Heart left ventricle (tissue), 16 donors: ENCODE measurements around the gene FAM199X. TPM values are rescaled to one million over a fixed set of nuclear protein-coding genes. Genes with fewer than 3 reads are reported as not detected.

Experiments used
- ATAC-seq, 4 donors: fragments of 200-7000 bp; cut with Tn5 transposase; one replicate each; pipeline ENCODE4 v1.9.1; 2020 to 2022; ENCODE audit warnings: moderate library complexity in 4 of 4, mild to moderate bottlenecking in 3 of 4, moderate number of reproducible peaks in 1 of 4
- DNase-seq, 5 donors: peaks; one replicate each; pipeline ENCODE4 v3.0.0-alpha.2; 2020
- H3K27ac ChIP-seq, 12 donors: fragments of 200-600 bp; sonication (generic) in 4 of 12; one replicate each; pipeline versions ENCODE4 v1.5.0 to v1.8.0; 2016 to 2022; ENCODE audit warnings: mild to moderate bottlenecking in 2 of 12
- H3K27me3 ChIP-seq, 9 donors: fragments of 200-600 bp; sonication (generic) in 2 of 9; one replicate each; pipeline versions ENCODE4 v1.5.1 to v1.8.0; 2016 to 2022; ENCODE audit warnings: mild to moderate bottlenecking in 3 of 9
- H3K36me3 ChIP-seq, 9 donors: fragments of 200-600 bp; sonication (generic) in 2 of 9; one replicate each; pipeline versions ENCODE4 v1.5.0 to v1.8.0; 2018 to 2022; ENCODE audit warnings: mild to moderate bottlenecking in 2 of 9
- H3K4me1 ChIP-seq, 12 donors: fragments of 200-600 bp; sonication (generic) in 4 of 12; one replicate each; pipeline versions ENCODE4 v1.5.0 to v1.8.0; 2016 to 2022; ENCODE audit warnings: mild to moderate bottlenecking in 3 of 12
- H3K4me3 ChIP-seq, 12 donors: fragments of 200-600 bp; sonication (generic) in 4 of 12; one replicate each; pipeline versions ENCODE4 v1.5.0 to v1.8.0; 2017 to 2022; ENCODE audit warnings: mild to moderate bottlenecking in 9 of 12, moderate library complexity in 4 of 12
- H3K9me3 ChIP-seq, 12 donors: fragments of 200-600 bp; sonication (generic) in 4 of 12; one replicate each; pipeline versions ENCODE4 v1.5.0 to v1.8.0; 2016 to 2022; ENCODE audit warnings: mild to moderate bottlenecking in 1 of 12
- POLR2A ChIP-seq, 2 donors: fragments of 450-650 bp; IDR thresholded peaks; one replicate each; pipeline ENCODE4 v1.6.1; 2017; ENCODE audit warnings: antibody characterized with exemption in 2 of 2, mild to moderate bottlenecking in 2 of 2, moderate library complexity in 2 of 2
- WGBS, 4 donors: extraction: QIAGEN DNeasy Blood & Tissue Kit in 2 of 4; methylation state at CpG; one replicate each; pipeline versions ENCODE4 v1.1.5 to v1.1.7; 2013 to 2018; 5-methylcytosine and 5-hydroxymethylcytosine counted together
- intact Hi-C, 10 donors: fragments of 100-400 bp; cut with DNase I; formaldehyde crosslinking; loops; one replicate each; pipeline versions ENCODE4 v1.11.1 to v1.14.2; 2022
- polyA plus RNA-seq, 2 donors: library from polyadenylated mRNA; stranded (reverse); fragments of 200-250 nt; gene quantifications; one replicate each; pipeline ENCODE4 v1.2.3, GENCODE V29; 2013
- total RNA-seq, 9 donors: library from RNA; depleted of rRNA in 2 of 9; stranded (reverse); fragments of >200 nt in 2 of 9; fragmentation: NEBNext Ultra II Directional in 3 of 9; extraction: Animal tissue kit (Norgen Biotek cat#: 25700) in 3 of 9; gene quantifications; one replicate each; pipeline versions ENCODE4 v1.1.0 to v1.2.4, GENCODE V29; 2016 to 2023
- TF ChIP-seq, protein P1 (sequence below), 12 donors: fragments of 200-600 bp; sonication (generic) in 4 of 12; IDR thresholded peaks; one replicate each; pipeline versions ENCODE4 v1.5.0 to v1.8.0; 2018 to 2022; ENCODE audit warnings: antibody characterized with exemption in 12 of 12, mild to moderate bottlenecking in 5 of 12
- donor health status: ischemic (EF 13 %, LVEDD 7.1; RV severe dilation, severe dysfunction).
- donor health status: healthy with polysubstance abuse.
- donor health status: DM: no; HTN: yes; CAD: no.
- donor health status: DM: no; HTN: no; CAD: no.
- donor health status: ischemic (EF 25% LVEDD 6.9; RV normal size, moderate dysfunction).
- donor health status: ischemic (EF 25% LVEDD 5.7; RV mildly dilated, moderate dysfunction).
- donor health status: healthy.
- donor health status: DM: yes; HTN: yes; CAD: no.
- donor health status: ischemic (EF 35%, LVEDD 5.7; RV mildly dilated, moderate dysfunction).
- donor health status: nonischemic (EF 11% LVEDD 7.7; RV severe dilation, severe dysfunction).
- donor health status: DM: yes; HTN: yes; CAD: no.
- donor health status: PGD.
- donor health status: ischemic (EF 29% LVEDD 5.4; RV normal size, mild dysfunction).
- donor health status: nonischemic (EF 23%, LVEDD 6.1; RV moderate dilation, normal function).

FAM199X gene
- total and polyA plus RNA-seq, 11 donors, result 5.0 to 13.9 (median 11.0) TPM

DNA sequence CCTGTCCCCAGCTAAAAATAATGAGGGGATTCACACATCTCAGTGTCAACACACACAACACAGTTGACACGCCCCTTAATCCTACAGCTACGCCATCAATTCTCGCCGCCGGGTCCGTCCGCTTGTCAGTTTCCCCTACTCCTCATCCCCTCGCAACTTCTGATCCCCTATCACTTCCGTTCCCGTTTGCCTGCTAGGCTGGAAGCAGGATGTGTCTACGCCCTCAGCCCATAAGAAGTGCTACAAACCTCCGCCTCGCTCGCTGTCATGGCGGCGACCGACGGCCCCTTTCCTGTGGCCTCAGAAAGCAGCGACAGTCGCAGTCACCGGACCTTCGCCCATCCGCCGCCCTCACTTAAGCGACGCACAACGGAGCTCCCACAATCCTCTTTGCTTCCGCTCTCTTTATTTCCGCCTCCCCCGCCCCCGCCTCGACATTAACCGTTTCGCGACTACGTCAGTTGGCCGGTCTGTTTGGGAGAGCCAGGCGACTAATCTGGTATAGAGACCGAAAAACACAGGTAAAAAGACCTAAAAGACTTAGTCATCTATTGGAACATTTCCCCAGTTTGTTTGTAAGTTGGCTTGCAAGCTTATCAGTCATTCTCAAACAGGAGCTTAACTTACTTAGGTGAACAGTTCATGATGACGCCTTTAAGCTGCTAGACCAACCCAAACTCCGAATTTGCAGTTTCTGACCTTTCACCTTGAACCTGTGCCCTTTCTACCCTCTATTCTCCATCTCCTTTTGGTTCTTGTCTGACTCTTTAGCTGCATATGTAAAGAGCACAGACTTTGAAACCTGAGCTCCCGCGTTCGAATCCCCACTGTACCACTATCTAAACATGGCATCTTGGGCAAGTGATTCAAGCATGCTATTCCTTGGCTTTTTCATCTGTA is 9.4 kb upstream of the FAM199X start, which contains the start of gene SLC25A53:
Gene SLC25A53, minus strand, starts transcription at position 380 of the 900 bp plus-strand sequence. CDS start 51,752 bp downstream, outside the sequence.
- intact Hi-C loops, result loop anchor here in 1 of 10 donors (10.0 kb wide), 1 partner anchor 472 kb away; the partner anchor contains the start of gene MORF4L2
- Histone ChIP-seq H3K36me3 (no peaks in the 10 kb centered on the region), H3K27ac (peak within 1 kb of the TSS; percentile 79 to 97 (median 88)), H3K4me1 (peaks cover 0 to 15% (median 5%) of the 10 kb centered on the region in 12 donors), H3K27me3 (peaks cover 0 to 15% (median 0%) of the 10 kb centered on the region in 9 donors), H3K9me3 (no peaks in the 10 kb centered on the region), H3K4me3 (peak within 1 kb of the TSS; percentile 30 to 94 (median 64))
- peak; percentile 96 to 98 (median 97) for ATAC-seq
- TF ChIP-seq POLR2A (IDR thresholded peaks at IDR 0.05), result peak in 1 of 2 donors; percentile 23
- TF ChIP-seq, protein P1, sequence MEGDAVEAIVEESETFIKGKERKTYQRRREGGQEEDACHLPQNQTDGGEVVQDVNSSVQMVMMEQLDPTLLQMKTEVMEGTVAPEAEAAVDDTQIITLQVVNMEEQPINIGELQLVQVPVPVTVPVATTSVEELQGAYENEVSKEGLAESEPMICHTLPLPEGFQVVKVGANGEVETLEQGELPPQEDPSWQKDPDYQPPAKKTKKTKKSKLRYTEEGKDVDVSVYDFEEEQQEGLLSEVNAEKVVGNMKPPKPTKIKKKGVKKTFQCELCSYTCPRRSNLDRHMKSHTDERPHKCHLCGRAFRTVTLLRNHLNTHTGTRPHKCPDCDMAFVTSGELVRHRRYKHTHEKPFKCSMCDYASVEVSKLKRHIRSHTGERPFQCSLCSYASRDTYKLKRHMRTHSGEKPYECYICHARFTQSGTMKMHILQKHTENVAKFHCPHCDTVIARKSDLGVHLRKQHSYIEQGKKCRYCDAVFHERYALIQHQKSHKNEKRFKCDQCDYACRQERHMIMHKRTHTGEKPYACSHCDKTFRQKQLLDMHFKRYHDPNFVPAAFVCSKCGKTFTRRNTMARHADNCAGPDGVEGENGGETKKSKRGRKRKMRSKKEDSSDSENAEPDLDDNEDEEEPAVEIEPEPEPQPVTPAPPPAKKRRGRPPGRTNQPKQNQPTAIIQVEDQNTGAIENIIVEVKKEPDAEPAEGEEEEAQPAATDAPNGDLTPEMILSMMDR (IDR thresholded peaks at IDR 0.05), result no peak
- 0 to 53% (median 26%) methylated on average over 44 of the region's 44 CpGs for WGBS, 4 donors
- peak; percentile 78 to 84 (median 82) for DNase-seq

DNA sequence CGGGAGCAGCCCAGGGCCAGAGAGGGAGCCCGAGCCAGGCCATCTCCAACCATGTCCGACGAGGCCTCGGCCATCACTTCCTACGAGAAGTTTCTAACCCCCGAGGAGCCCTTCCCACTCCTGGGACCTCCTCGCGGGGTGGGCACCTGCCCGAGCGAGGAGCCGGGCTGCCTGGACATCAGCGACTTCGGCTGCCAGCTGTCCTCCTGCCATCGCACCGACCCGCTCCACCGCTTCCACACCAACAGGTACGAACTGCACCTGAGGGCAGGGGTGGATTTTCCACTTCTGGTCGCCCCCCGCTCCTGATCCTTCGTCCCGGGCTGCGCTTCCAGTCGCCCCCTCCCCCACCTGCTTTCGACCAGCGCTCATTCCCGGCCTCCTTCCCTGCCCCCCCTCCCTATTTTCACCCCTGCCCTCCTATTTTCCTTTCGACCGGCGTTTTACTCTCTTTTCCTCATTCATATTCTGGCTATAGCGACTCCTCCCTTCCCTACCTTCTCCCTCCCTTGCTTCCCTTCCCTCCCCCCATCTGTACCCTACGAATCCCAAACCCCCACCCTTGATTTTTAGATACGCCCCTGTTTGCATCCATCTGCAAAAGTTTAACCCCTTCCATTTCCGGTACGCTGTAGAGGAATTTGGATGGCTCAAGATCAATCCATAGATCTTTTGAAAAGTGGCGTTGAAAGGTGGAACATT is 633 bp downstream of the FAM199X start:
- intact Hi-C loops, result loop anchor here in 2 of 10 donors (10.0 kb wide), 1 partner anchor 482 kb away; the partner anchor contains the start of gene MORF4L2 (in 2 of the 2)
- no peak for DNase-seq

DNA sequence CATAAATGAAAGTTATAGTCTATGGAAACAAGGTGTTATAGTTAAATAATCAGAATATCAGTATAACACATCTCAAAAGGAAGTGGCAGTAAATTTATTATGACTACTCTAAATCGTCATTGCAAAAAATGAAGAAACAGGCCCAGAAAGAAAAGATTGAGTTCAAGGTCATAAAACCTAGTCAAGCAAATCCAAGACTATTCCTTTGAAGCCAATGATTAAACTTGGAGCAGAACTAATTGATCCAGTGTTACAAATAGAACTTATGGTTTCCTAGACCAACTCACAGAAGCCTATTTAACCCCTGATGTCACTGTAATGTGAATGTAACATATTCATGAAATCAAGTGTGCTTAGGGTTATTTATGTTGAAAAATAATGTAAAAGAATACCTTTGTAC is 1.9 kb downstream of the FAM199X start:
- H3K27me3 ChIP-seq, result peaks cover 0 to 5% (median 0%) of the 10 kb centered on the region in 9 donors
- TF ChIP-seq, protein P1 (IDR thresholded peaks at IDR 0.05), result no peak
- no peak for TF ChIP-seq POLR2A (IDR thresholded peaks at IDR 0.05)
- peak overlapping the region in 5 of 12 donors; percentile 76 to 98 (median 84) for H3K4me3 ChIP-seq
- H3K4me1 ChIP-seq, result peaks cover 0 to 24% (median 8%) of the 10 kb centered on the region in 12 donors
- H3K36me3 ChIP-seq, result no peaks in the 10 kb centered on the region
- H3K9me3 ChIP-seq, result no peaks in the 10 kb centered on the region
- H3K27ac ChIP-seq, result no peak overlapping the region
- intact Hi-C loops, result loop anchor here in 2 of 10 donors (10.0 kb wide), 1 partner anchor 483 kb away; the partner anchor contains the start of gene MORF4L2 (in 2 of the 2)
- DNase-seq (no peak), ATAC-seq (no peak)
- WGBS, 4 donors, result 27 to 39% (median 34%) methylated on average over 1 of the region's 1 CpG

More for the DNA sequence above, 633 bp downstream of the FAM199X start:
- Histone ChIP-seq H3K9me3 (no peaks in the 10 kb centered on the region), H3K4me1 (peaks cover 0 to 22% (median 8%) of the 10 kb centered on the region in 12 donors), H3K27me3 (peaks cover 0 to 5% (median 0%) of the 10 kb centered on the region in 9 donors), H3K27ac (peak overlapping the region; percentile 68 to 91 (median 87)), H3K4me3 (peak overlapping the region; percentile 63 to 98 (median 80)), H3K36me3 (no peaks in the 10 kb centered on the region)
- ATAC-seq, result peak in 2 of 4 donors; percentile 5 to 10
- TF ChIP-seq, protein P1 (IDR thresholded peaks at IDR 0.05), result no peak
- no peak for TF ChIP-seq POLR2A (IDR thresholded peaks at IDR 0.05)
- WGBS, 4 donors, result 1 to 28% (median 14%) methylated on average over 28 to 37 of the region's 37 CpGs
